ENCODE data around the gene ESR1. TPM values are rescaled to one million over a fixed set of nuclear protein-coding genes. Genes with fewer than 3 reads are reported as not detected.
"Not testable (repeated sequence)": the region's sequence is repeated elsewhere in the genome, so short reads cannot be mapped to it uniquely, and the experiment has no call there.

Gene ESR1
- total and polyA plus RNA-seq, 5 donors = 0.70 to 3.3 (median 2.1) TPM

- intact Hi-C loops (cut with DNase I) = no loop called here
- ATAC-seq (no peak), DNase-seq (no peak)
- Histone ChIP-seq H3K4me3 (ENCODE audit: low read length) (no peak overlapping the region), H3K9me3 (ENCODE audit: control insufficient read depth, low read length) (no peaks in the 10 kb centered on the region), H3K27ac (ENCODE audit: low read length) (no peak overlapping the region), H3K27me3 (ENCODE audit: control insufficient read depth, insufficient read depth) (no peaks in the 10 kb centered on the region), H3K4me1 (ENCODE audit: control insufficient read depth, insufficient read depth, low read length) (no peaks in the 10 kb centered on the region)
- 81% methylated on average over 4 of the region's 4 CpGs for WGBS
Observed at GRCh38 chr6:152022303-152022702, 214.8 kb downstream of the ESR1 start.

- WGBS = 77% methylated on average over 2 of the region's 2 CpGs
- Histone ChIP-seq H3K9me3 (ENCODE audit: control insufficient read depth, low read length) (no peaks in the 10 kb centered on the region), H3K27ac (ENCODE audit: low read length) (no peak overlapping the region), H3K4me3 (ENCODE audit: low read length) (no peak overlapping the region), H3K27me3 (ENCODE audit: control insufficient read depth, insufficient read depth) (no peaks in the 10 kb centered on the region), H3K4me1 (ENCODE audit: control insufficient read depth, insufficient read depth, low read length) (no peaks in the 10 kb centered on the region)
- no peak for ATAC-seq
- no peak for DNase-seq
- intact Hi-C loops (cut with DNase I) = no loop called here
Observed at GRCh38 chr6:152023613-152024012, 216.1 kb downstream of the ESR1 start.

- no peaks in the 10 kb centered on the region for H3K27me3 ChIP-seq (ENCODE audit: control insufficient read depth, insufficient read depth)
- no peak for ATAC-seq
- H3K4me3 ChIP-seq (ENCODE audit: low read length) = no peak overlapping the region
- no peaks in the 10 kb centered on the region for H3K9me3 ChIP-seq (ENCODE audit: control insufficient read depth, low read length)
- no peaks in the 10 kb centered on the region for H3K4me1 ChIP-seq (ENCODE audit: control insufficient read depth, insufficient read depth, low read length)
- DNase-seq = no peak
- H3K27ac ChIP-seq (ENCODE audit: low read length) = no peak overlapping the region
- WGBS = 48% methylated on average over 1 of the region's 1 CpG
- intact Hi-C loops (cut with DNase I) = no loop called here
Observed at GRCh38 chr6:152026291-152026690, 218.8 kb downstream of the ESR1 start.

- DNase-seq; H3K27ac ChIP-seq (ENCODE audit: low read length); H3K4me3 ChIP-seq (ENCODE audit: low read length); ATAC-seq; H3K27me3 ChIP-seq (ENCODE audit: control insufficient read depth, insufficient read depth); intact Hi-C loops (cut with DNase I); H3K9me3 ChIP-seq (ENCODE audit: control insufficient read depth, low read length); H3K4me1 ChIP-seq (ENCODE audit: control insufficient read depth, insufficient read depth, low read length): not testable (repeated sequence)
- WGBS = 91% methylated on average over 6 of the region's 6 CpGs
Observed at GRCh38 chr6:152026744-152027143, 219.3 kb downstream of the ESR1 start.

- H3K4me3 ChIP-seq (ENCODE audit: low read length); ATAC-seq; H3K9me3 ChIP-seq (ENCODE audit: control insufficient read depth, low read length); H3K4me1 ChIP-seq (ENCODE audit: control insufficient read depth, insufficient read depth, low read length); DNase-seq; H3K27ac ChIP-seq (ENCODE audit: low read length); intact Hi-C loops (cut with DNase I); H3K27me3 ChIP-seq (ENCODE audit: control insufficient read depth, insufficient read depth): not testable (repeated sequence)
- WGBS = 96% methylated on average over 4 of the region's 4 CpGs
Observed at GRCh38 chr6:152033765-152034164, 226.3 kb downstream of the ESR1 start.

- H3K4me1 ChIP-seq (ENCODE audit: control insufficient read depth, insufficient read depth, low read length) = no peaks in the 10 kb centered on the region
- DNase-seq (no peak), ATAC-seq (no peak)
- no peaks in the 10 kb centered on the region for H3K9me3 ChIP-seq (ENCODE audit: control insufficient read depth, low read length)
- no peaks in the 10 kb centered on the region for H3K27me3 ChIP-seq (ENCODE audit: control insufficient read depth, insufficient read depth)
- intact Hi-C loops (cut with DNase I) = no loop called here
- WGBS = 83% methylated on average over 5 of the region's 5 CpGs
- H3K4me3 ChIP-seq (ENCODE audit: low read length) = no peak overlapping the region
- H3K27ac ChIP-seq (ENCODE audit: low read length) = no peak overlapping the region
Observed at GRCh38 chr6:152034631-152035030, 227.1 kb downstream of the ESR1 start.

GRCh38 chr6:152046118-152046517 lies 238.6 kb downstream of the ESR1 start:
- H3K9me3 ChIP-seq (ENCODE audit: control insufficient read depth, low read length) = no peaks in the 10 kb centered on the region
- 82% methylated on average over 2 of the region's 2 CpGs for WGBS
- H3K4me3 ChIP-seq (ENCODE audit: low read length) = no peak overlapping the region
- ATAC-seq (no peak), DNase-seq (no peak)
- intact Hi-C loops (cut with DNase I) = no loop called here
- H3K27ac ChIP-seq (ENCODE audit: low read length) = no peak overlapping the region
- H3K27me3 ChIP-seq (ENCODE audit: control insufficient read depth, insufficient read depth) = no peaks in the 10 kb centered on the region
- H3K4me1 ChIP-seq (ENCODE audit: control insufficient read depth, insufficient read depth, low read length) = no peaks in the 10 kb centered on the region

- Histone ChIP-seq H3K9me3 (ENCODE audit: control insufficient read depth, low read length) (no peaks in the 10 kb centered on the region), H3K4me3 (ENCODE audit: low read length) (no peak overlapping the region), H3K27me3 (ENCODE audit: control insufficient read depth, insufficient read depth) (no peaks in the 10 kb centered on the region), H3K4me1 (ENCODE audit: control insufficient read depth, insufficient read depth, low read length) (no peaks in the 10 kb centered on the region), H3K27ac (ENCODE audit: low read length) (no peak overlapping the region)
- ATAC-seq (no peak), DNase-seq (no peak)
- intact Hi-C loops (cut with DNase I) = no loop called here
Observed at GRCh38 chr6:152048921-152049320, 241.4 kb downstream of the ESR1 start.

- intact Hi-C loops (cut with DNase I) = no loop called here
- DNase-seq (no peak), ATAC-seq (no peak)
- H3K9me3 ChIP-seq (ENCODE audit: control insufficient read depth, low read length) = no peaks in the 10 kb centered on the region
- no peak overlapping the region for H3K4me3 ChIP-seq (ENCODE audit: low read length)
- H3K27me3 ChIP-seq (ENCODE audit: control insufficient read depth, insufficient read depth) = no peaks in the 10 kb centered on the region
- no peak overlapping the region for H3K27ac ChIP-seq (ENCODE audit: low read length)
- 43% methylated on average over 3 of the region's 3 CpGs for WGBS
- H3K4me1 ChIP-seq (ENCODE audit: control insufficient read depth, insufficient read depth, low read length) = no peaks in the 10 kb centered on the region
Observed at GRCh38 chr6:152049502-152049901, 242.0 kb downstream of the ESR1 start.

- ATAC-seq (no peak), DNase-seq (no peak)
- intact Hi-C loops (cut with DNase I) = no loop called here
- Histone ChIP-seq H3K27ac (ENCODE audit: low read length) (no peak overlapping the region), H3K9me3 (ENCODE audit: control insufficient read depth, low read length) (no peaks in the 10 kb centered on the region), H3K27me3 (ENCODE audit: control insufficient read depth, insufficient read depth) (no peaks in the 10 kb centered on the region), H3K4me3 (ENCODE audit: low read length) (no peak overlapping the region), H3K4me1 (ENCODE audit: control insufficient read depth, insufficient read depth, low read length) (no peaks in the 10 kb centered on the region)
- 85% methylated on average over 4 of the region's 4 CpGs for WGBS
Observed at GRCh38 chr6:152050451-152051195, 243.1 kb downstream of the ESR1 start.

- no peak overlapping the region for H3K4me3 ChIP-seq (ENCODE audit: low read length)
- 61% methylated on average over 6 of the region's 6 CpGs for WGBS
- no peaks in the 10 kb centered on the region for H3K9me3 ChIP-seq (ENCODE audit: control insufficient read depth, low read length)
- ATAC-seq = no peak
- H3K27ac ChIP-seq (ENCODE audit: low read length) = no peak overlapping the region
- intact Hi-C loops (cut with DNase I) = no loop called here
- no peaks in the 10 kb centered on the region for H3K4me1 ChIP-seq (ENCODE audit: control insufficient read depth, insufficient read depth, low read length)
- H3K27me3 ChIP-seq (ENCODE audit: control insufficient read depth, insufficient read depth) = no peaks in the 10 kb centered on the region
- no peak for DNase-seq
Observed at GRCh38 chr6:152052061-152052460, 244.6 kb downstream of the ESR1 start.

- Histone ChIP-seq H3K27me3 (ENCODE audit: control insufficient read depth, insufficient read depth) (no peaks in the 10 kb centered on the region), H3K9me3 (ENCODE audit: control insufficient read depth, low read length) (no peaks in the 10 kb centered on the region), H3K4me3 (ENCODE audit: low read length) (no peak overlapping the region), H3K27ac (ENCODE audit: low read length) (no peak overlapping the region), H3K4me1 (ENCODE audit: control insufficient read depth, insufficient read depth, low read length) (no peaks in the 10 kb centered on the region)
- WGBS = 87% methylated on average over 1 of the region's 1 CpG
- DNase-seq (no peak), ATAC-seq (no peak)
- intact Hi-C loops (cut with DNase I) = no loop called here
Observed at GRCh38 chr6:152053332-152053731, 245.8 kb downstream of the ESR1 start.

Measured in right cardiac atrium (tissue), 5 donors.